OCI-LY1 (cell line): ENCODE results near the gene CDCA7L.

Experiments used
- CTCF ChIP-seq: fragments of 200-600 bp; sonication (generic), shearing (Covaris generic); IDR thresholded peaks from 2 replicates; pipeline ENCODE4 v1.5.1; 2017; ENCODE audit warnings: mild to moderate bottlenecking, antibody characterized with exemption, low read length, moderate library complexity, mixed read lengths
- EZH2 ChIP-seq: fragments of 200-600 bp; sonication (generic), shearing (Covaris generic); IDR thresholded peaks from 2 replicates; pipeline ENCODE4 v1.8.0; 2017; ENCODE audit warnings: borderline replicate concordance, mixed run types, mild to moderate bottlenecking, antibody characterized with exemption, low read length, moderate library complexity, mixed read lengths

GRCh38 chr7:21910253-21910652 lies 35.4 kb downstream of the CDCA7L start:
- TF ChIP-seq EZH2 (no peak), CTCF (no peak)
